NB4 (cell line): ENCODE results near the gene VWA5B1.

Experiments
- DNase-seq: peaks from one replicate; pipeline ENCODE4 v3.0.0; 2010; ENCODE audit warnings: low read depth
- H3K4me3 ChIP-seq: one replicate; pipeline ENCODE4 v1.5.1; 2011; ENCODE audit warnings: mild to moderate bottlenecking, low read depth, low read length, moderate library complexity
- CTCF ChIP-seq: IDR thresholded peaks from one replicate; pipeline ENCODE4 v1.5.1; 2012; ENCODE audit warnings: low read depth, low read length
- MAX ChIP-seq: IDR thresholded peaks from 2 replicates; pipeline ENCODE4 v1.6.1; 2011; ENCODE audit warnings: low read depth, low read length
- MYC ChIP-seq: IDR thresholded peaks from 2 replicates; pipeline ENCODE4 v1.6.1; 2011; ENCODE audit warnings: low read depth, low read length
- POLR2A ChIP-seq: IDR thresholded peaks from 2 replicates; pipeline ENCODE4 v1.6.1; 2011; ENCODE audit warnings: mild to moderate bottlenecking; ENCODE audit not compliant: insufficient read length; ENCODE audit errors: extremely low read depth

Gene VWA5B1

GRCh38 chr1:20312310-20312709, 21.6 kb downstream of the VWA5B1 start:
- no peak for DNase-seq
- TF ChIP-seq MAX (no peak), POLR2A (no peak), CTCF (no peak), MYC (no peak)
- H3K4me3 ChIP-seq: no peak overlapping the region

GRCh38 chr1:20312818-20313217, 22.1 kb downstream of the VWA5B1 start:
- DNase-seq: no peak
- H3K4me3 ChIP-seq: no peak overlapping the region

GRCh38 chr1:20317471-20317870, 26.8 kb downstream of the VWA5B1 start:
- no peak for TF ChIP-seq MYC
- no peak for TF ChIP-seq POLR2A
- no peak for TF ChIP-seq CTCF
- no peak for TF ChIP-seq MAX
- no peak for DNase-seq
- no peak overlapping the region for H3K4me3 ChIP-seq

More at GRCh38 chr1:20312818-20313217, 22.1 kb downstream of the VWA5B1 start:
- TF ChIP-seq MAX (no peak), MYC (no peak), CTCF (no peak), POLR2A (no peak)

- no peak overlapping the region for H3K4me3 ChIP-seq
- no peak for TF ChIP-seq CTCF
- no peak for TF ChIP-seq POLR2A
- TF ChIP-seq MAX: no peak
- no peak for TF ChIP-seq MYC
These were observed 27.8 kb downstream of the VWA5B1 start for GRCh38 chr1:20318521-20318920.

GRCh38 chr1:20318971-20319370, 28.3 kb downstream of the VWA5B1 start:
- no peak overlapping the region for H3K4me3 ChIP-seq
- DNase-seq: no peak
- TF ChIP-seq MAX (no peak), POLR2A (no peak), CTCF (no peak), MYC (no peak)

More at GRCh38 chr1:20318521-20318920, 27.8 kb downstream of the VWA5B1 start:
- DNase-seq: no peak
